GM18858 (cell line): Measurements from ENCODE around the gene GPR17.

Experiments used
- ATAC-seq: cut with Tn5 transposase; IDR thresholded peaks from one replicate; pipeline ENCODE4 v1.9.1; 2021; ENCODE audit not compliant: unreplicated experiment

The GPR17 gene

GRCh38 chr2:127652786-127653357 lies 6.9 kb downstream of the GPR17 start:
- no peak for ATAC-seq

GRCh38 chr2:127653421-127654083 lies 7.6 kb downstream of the GPR17 start:
- ATAC-seq: no peak

- ATAC-seq: no peak
Observed at GRCh38 chr2:127654084-127654837, 8.3 kb downstream of the GPR17 start.

GRCh38 chr2:127654838-127655175 lies 8.9 kb downstream of the GPR17 start:
- ATAC-seq: no peak

- ATAC-seq: no peak
Observed at GRCh38 chr2:127655209-127656073, 9.5 kb downstream of the GPR17 start.

- ATAC-seq: no peak
Observed at GRCh38 chr2:127656569-127657231, 10.7 kb downstream of the GPR17 start.

- ATAC-seq: no peak
Observed at GRCh38 chr2:127657232-127657595, 11.3 kb downstream of the GPR17 start.

GRCh38 chr2:127658146-127658545 lies 12.2 kb downstream of the GPR17 start:
- ATAC-seq: no peak

GRCh38 chr2:127658641-127659407 lies 12.9 kb downstream of the GPR17 start:
- ATAC-seq: no peak

GRCh38 chr2:127659408-127660290 lies 13.7 kb downstream of the GPR17 start:
- ATAC-seq: no peak

GRCh38 chr2:127660291-127660578 lies 14.3 kb downstream of the GPR17 start:
- ATAC-seq: no peak

GRCh38 chr2:127661072-127661649 lies 15.2 kb downstream of the GPR17 start:
- no peak for ATAC-seq

- no peak for ATAC-seq
Observed at GRCh38 chr2:127661949-127662510, 16.1 kb downstream of the GPR17 start.

- no peak for ATAC-seq
Observed at GRCh38 chr2:127662937-127663565, 17.1 kb downstream of the GPR17 start.

GRCh38 chr2:127663566-127664064 lies 17.7 kb downstream of the GPR17 start:
- no peak for ATAC-seq

GRCh38 chr2:127664065-127664894 lies 18.3 kb downstream of the GPR17 start:
- no peak for ATAC-seq

GRCh38 chr2:127664895-127665225 lies 18.9 kb downstream of the GPR17 start:
- ATAC-seq: no peak
